CD4-positive, CD25-positive, alpha-beta regulatory T cell (primary cell): Measurements from ENCODE around the gene MAPK13. TPM values are rescaled to one million over a fixed set of nuclear protein-coding genes. Genes with fewer than 3 reads are reported as not detected.
"Not testable (repeated sequence)": the region's sequence is repeated elsewhere in the genome, so short reads cannot be mapped to it uniquely, and the experiment has no call there.

Experiments used
- ATAC-seq, 2 donors: fragments of 150-1000 bp; cut with Tn5 transposase; one replicate each; pipeline ENCODE4 v1.10.0; 2021; ENCODE audit warnings: low read depth in 2 of 2, moderate number of reproducible peaks in 2 of 2, moderate library complexity in 1 of 2
- DNase-seq, 3 donors: peaks; one replicate each; pipeline versions ENCODE4 v3.0.0 to v3.0.0-alpha.2; 2012 to 2022; ENCODE audit warnings: mixed read lengths in 1 of 3
- H3K27ac ChIP-seq: one replicate; pipeline ENCODE4 v1.7.0; 2013; ENCODE audit warnings: mild to moderate bottlenecking, low read length; ENCODE audit not compliant: insufficient read depth, poor library complexity, severe bottlenecking
- H3K27me3 ChIP-seq: one replicate; pipeline ENCODE4 v1.7.0; 2013; ENCODE audit warnings: low read length; ENCODE audit not compliant: control insufficient read depth, insufficient read depth
- H3K36me3 ChIP-seq: one replicate; pipeline ENCODE4 v1.7.0; 2013; ENCODE audit warnings: mild to moderate bottlenecking, low read length, moderate library complexity; ENCODE audit not compliant: control insufficient read depth, insufficient read depth
- H3K4me1 ChIP-seq: 2 replicates; pipeline ENCODE4 v1.7.0; 2013; ENCODE audit warnings: mild to moderate bottlenecking, low read length; ENCODE audit not compliant: insufficient read depth, control insufficient read depth, poor library complexity, severe bottlenecking
- H3K4me3 ChIP-seq: one replicate; pipeline ENCODE4 v1.7.0; 2013; ENCODE audit warnings: low read depth, mild to moderate bottlenecking, low read length, moderate library complexity
- H3K9me3 ChIP-seq, 2 experiments: 1 replicate in 1 of 2; 2 replicates in 1 of 2; pipeline ENCODE4 v1.7.0; 2013; ENCODE audit warnings: low read length in 2 of 2, mild to moderate bottlenecking in 1 of 2, moderate library complexity in 1 of 2; ENCODE audit not compliant: control insufficient read depth in 2 of 2
- H3K27ac Mint-ChIP-seq, 3 donors: one replicate each; pipeline ENCODE4 v1.8.0; 2020 to 2022; ENCODE audit warnings: mild to moderate bottlenecking in 3 of 3, mixed read lengths in 3 of 3, moderate library complexity in 2 of 3
- H3K27me3 Mint-ChIP-seq: one replicate; pipeline ENCODE4 v1.8.0; 2022; ENCODE audit warnings: mild to moderate bottlenecking, mixed read lengths
- H3K36me3 Mint-ChIP-seq: one replicate; pipeline ENCODE4 v1.8.0; 2020; ENCODE audit warnings: mixed read lengths
- H3K4me1 Mint-ChIP-seq, 4 donors: one replicate each; pipeline ENCODE4 v1.8.0; 2020 to 2022; ENCODE audit warnings: mixed read lengths in 4 of 4, mild to moderate bottlenecking in 1 of 4
- H3K4me3 Mint-ChIP-seq, 4 donors: one replicate each; pipeline ENCODE4 v1.8.0; 2020 to 2022; ENCODE audit warnings: mild to moderate bottlenecking in 4 of 4, mixed read lengths in 4 of 4, moderate library complexity in 3 of 4
- H3K9me3 Mint-ChIP-seq, 7 donors: one replicate each; pipeline ENCODE4 v1.8.0; 2020 to 2022; ENCODE audit warnings: mixed read lengths in 7 of 7, mild to moderate bottlenecking in 3 of 7, moderate library complexity in 2 of 7
- polyA plus RNA-seq, 4 donors: library from polyadenylated mRNA; unstranded; fragments of 300-500 nt; fragmentation: Illumina TruSeq; gene quantifications; one replicate each; pipeline ENCODE4 v1.2.3, GENCODE V29; 2021
- total RNA-seq: library from RNA; stranded (reverse); gene quantifications from one replicate; pipeline ENCODE4 v1.2.3, GENCODE V29; 2022

Gene MAPK13
- total RNA-seq = 68.7 TPM
- polyA plus RNA-seq = 10 to 100 TPM; 60.7 to 75.8 (median 69.8) TPM

DNA sequence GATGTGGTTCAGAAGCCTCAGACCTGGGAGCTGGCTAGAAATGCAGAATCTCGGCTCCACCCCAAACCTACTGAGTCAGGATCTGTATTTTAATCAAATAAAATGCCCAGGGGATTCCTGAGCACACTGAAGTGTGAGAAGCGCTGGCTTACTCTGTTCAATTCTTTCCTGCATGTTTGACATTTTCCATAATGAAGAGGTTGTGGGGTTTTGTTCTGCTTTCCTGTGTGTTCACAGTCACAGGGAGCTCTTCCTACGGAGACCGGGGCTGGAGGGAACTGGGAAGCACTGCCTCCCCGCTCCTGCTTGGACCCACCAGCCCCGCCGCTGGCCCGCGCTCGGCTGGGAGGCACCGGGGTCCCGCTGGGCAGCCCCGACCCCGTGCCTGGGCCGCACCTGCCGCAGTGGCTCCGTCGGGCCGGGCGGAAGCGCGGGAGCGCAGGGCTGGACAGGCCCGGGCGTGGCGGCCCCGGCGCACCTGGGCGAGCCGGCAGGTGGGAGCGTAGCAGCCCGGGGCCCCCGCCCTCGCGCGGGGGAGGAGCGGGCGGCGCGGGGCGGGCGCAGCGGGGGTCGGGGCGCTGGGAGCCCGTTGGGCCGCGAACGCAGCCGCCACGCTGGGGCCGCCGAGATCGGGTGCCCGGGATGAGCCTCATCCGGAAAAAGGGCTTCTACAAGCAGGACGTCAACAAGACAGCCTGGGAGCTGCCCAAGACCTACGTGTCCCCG lies at the start of gene MAPK13:
MAPK13 (plus strand) TSS at position 573 of the 726 bp plus-strand sequence; CDS start at position 643, 70 bp downstream.
- peak within 1 kb of the TSS; percentile 88 for H3K4me3 ChIP-seq
- H3K27ac Mint-ChIP-seq = peak within 1 kb of the TSS; percentile 93 to 98 (median 95)

DNA sequence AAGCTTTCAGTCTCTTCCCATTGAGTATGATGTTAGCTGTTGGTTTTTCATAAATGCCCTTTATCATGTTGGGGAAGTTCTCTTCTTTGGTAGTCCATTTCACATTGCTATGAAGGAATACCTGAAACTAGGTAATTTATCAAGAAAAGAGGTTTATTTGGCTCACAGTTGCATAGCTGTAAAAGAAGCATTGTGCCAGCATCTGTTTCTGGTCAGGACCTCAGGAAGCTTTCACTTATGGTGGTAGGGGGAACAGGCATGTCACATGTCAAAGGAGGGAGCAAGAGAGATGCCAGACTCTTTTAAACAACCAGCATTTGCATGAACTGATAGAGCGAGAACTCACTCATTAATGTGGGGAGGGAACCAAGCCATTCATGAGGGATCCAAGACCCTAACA lies 48.0 kb upstream of the MAPK13 start:
- peaks cover 0 to 31% (median 8%) of the 10 kb centered on the region in 4 donors for H3K4me1 Mint-ChIP-seq
- Histone ChIP-seq H3K9me3 (no peaks in the 10 kb centered on the region), H3K4me1 (no peaks in the 10 kb centered on the region), H3K4me3 (no peak overlapping the region), H3K27ac (no peak overlapping the region), H3K27me3 (no peaks in the 10 kb centered on the region), H3K36me3 (peaks cover 67% of the 10 kb centered on the region)
- no peak for ATAC-seq
- peaks cover 45% of the 10 kb centered on the region for H3K36me3 Mint-ChIP-seq
- peaks cover 0 to 2% (median 0%) of the 10 kb centered on the region in 7 donors for H3K9me3 Mint-ChIP-seq
- no peak overlapping the region for H3K4me3 Mint-ChIP-seq
- H3K27me3 Mint-ChIP-seq = no peaks in the 10 kb centered on the region
- peak overlapping the region in 1 of 3 donors; percentile 33 for H3K27ac Mint-ChIP-seq
- DNase-seq = no peak

More for the DNA sequence above, at the start of gene MAPK13:
- H3K36me3 Mint-ChIP-seq = peaks cover 13% of the 10 kb centered on the region
- H3K9me3 Mint-ChIP-seq = no peaks in the 10 kb centered on the region
- Histone ChIP-seq H3K27me3 (no peaks in the 10 kb centered on the region), H3K9me3 (no peaks in the 10 kb centered on the region), H3K27ac (peak within 1 kb of the TSS; percentile 88), H3K4me1 (peaks cover 51% of the 10 kb centered on the region), H3K36me3 (peaks cover 19% of the 10 kb centered on the region)
- DNase-seq (peak in 1 of 3 donors; percentile 50), ATAC-seq (peak in 1 of 2 donors; percentile 32)
- no peaks in the 10 kb centered on the region for H3K27me3 Mint-ChIP-seq
- H3K4me1 Mint-ChIP-seq = peaks cover 23 to 79% (median 35%) of the 10 kb centered on the region in 4 donors
- H3K4me3 Mint-ChIP-seq = peak within 1 kb of the TSS; percentile 89 to 98 (median 92)

DNA sequence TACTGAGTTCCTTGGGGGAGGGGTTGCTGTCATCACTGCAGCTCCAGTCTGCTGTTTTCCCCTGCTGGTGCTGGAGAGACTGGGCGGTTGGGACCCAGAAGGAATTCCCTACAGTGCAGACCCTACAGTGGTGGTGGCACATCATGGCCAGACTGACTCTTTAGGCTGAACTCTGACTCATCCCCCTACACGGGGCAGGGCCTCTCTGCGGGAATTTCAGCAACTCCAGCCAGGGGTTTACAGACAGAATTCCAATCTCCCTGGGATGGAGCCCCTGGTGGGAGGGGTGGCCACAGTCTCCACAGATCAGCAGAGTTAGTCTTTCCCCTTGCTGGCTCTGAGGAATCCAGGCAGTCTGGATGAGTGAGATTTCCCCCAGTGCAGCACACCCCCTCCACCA lies 46.9 kb upstream of the MAPK13 start:
- peaks cover 48% of the 10 kb centered on the region for H3K36me3 Mint-ChIP-seq

DNA sequence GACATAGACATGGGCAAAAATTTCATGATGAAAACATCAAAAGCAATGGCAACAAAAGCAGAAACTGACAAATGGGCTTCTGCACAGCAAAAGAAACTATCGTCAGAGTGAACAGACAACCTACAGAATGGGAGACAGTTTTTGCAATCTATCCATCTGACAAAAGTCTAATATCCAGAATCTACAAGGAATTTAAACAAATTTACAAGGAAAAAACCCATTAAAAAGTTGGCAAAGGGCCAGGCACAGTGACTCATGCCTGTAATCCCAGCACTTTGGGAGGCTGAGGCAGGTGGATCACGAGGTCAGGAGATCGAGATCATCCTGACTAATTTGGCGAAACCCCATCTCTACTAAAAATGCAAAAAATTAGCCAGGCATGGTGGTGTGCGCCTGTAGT lies 42.1 kb upstream of the MAPK13 start:
- ATAC-seq, H3K27me3 ChIP-seq, H3K4me3 ChIP-seq, H3K9me3 ChIP-seq, H3K4me3 Mint-ChIP-seq, H3K9me3 Mint-ChIP-seq, H3K27ac ChIP-seq, H3K27me3 Mint-ChIP-seq, DNase-seq, H3K4me1 ChIP-seq: not testable (repeated sequence)
- peaks cover 32% of the 10 kb centered on the region for H3K36me3 Mint-ChIP-seq
- peaks cover 0 to 14% (median 9%) of the 10 kb centered on the region in 4 donors for H3K4me1 Mint-ChIP-seq
- peak overlapping the region; percentile 47 to 77 (median 60) for H3K27ac Mint-ChIP-seq
- peaks cover 27% of the 10 kb centered on the region for H3K36me3 ChIP-seq

More for the DNA sequence above, 46.9 kb upstream of the MAPK13 start:
- Histone ChIP-seq H3K36me3 (peaks cover 56% of the 10 kb centered on the region), H3K4me3 (no peak overlapping the region), H3K27me3 (no peaks in the 10 kb centered on the region), H3K9me3 (no peaks in the 10 kb centered on the region), H3K27ac (no peak overlapping the region), H3K4me1 (no peaks in the 10 kb centered on the region)
- peaks cover 0 to 27% (median 7%) of the 10 kb centered on the region in 4 donors for H3K4me1 Mint-ChIP-seq
- no peak overlapping the region for H3K27ac Mint-ChIP-seq
- DNase-seq (no peak), ATAC-seq (no peak)
- peaks cover 0 to 2% (median 0%) of the 10 kb centered on the region in 7 donors for H3K9me3 Mint-ChIP-seq
- H3K4me3 Mint-ChIP-seq = no peak overlapping the region
- no peaks in the 10 kb centered on the region for H3K27me3 Mint-ChIP-seq

DNA sequence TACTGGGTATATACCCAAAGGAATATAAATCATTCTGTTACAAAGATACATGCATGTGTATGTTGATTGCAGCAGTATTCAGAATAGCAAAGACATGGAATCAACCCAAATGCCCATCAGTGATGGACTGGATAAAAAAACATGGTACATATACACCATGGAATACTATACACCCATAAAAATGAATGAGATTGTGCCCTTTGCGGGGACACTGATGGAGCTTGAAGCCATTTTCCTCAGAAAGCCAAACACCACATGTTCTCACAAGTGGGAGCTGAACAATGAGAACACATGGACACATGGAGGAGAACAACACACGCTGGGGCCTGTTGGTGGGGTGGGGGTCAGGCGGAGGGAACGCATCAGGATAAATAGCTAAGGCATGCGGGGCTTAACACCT lies 41.3 kb upstream of the MAPK13 start:
- Mint-ChIP-seq H3K4me1 (peaks cover 0 to 14% (median 9%) of the 10 kb centered on the region in 4 donors), H3K36me3 (peaks cover 27% of the 10 kb centered on the region), H3K4me3 (no peak overlapping the region), H3K27ac (peak overlapping the region in 2 of 3 donors; percentile 28 to 38), H3K27me3 (no peaks in the 10 kb centered on the region), H3K9me3 (peaks cover 0 to 1% (median 0%) of the 10 kb centered on the region in 7 donors)
- Histone ChIP-seq H3K4me3 (no peak overlapping the region), H3K4me1 (no peaks in the 10 kb centered on the region), H3K27ac (no peak overlapping the region), H3K9me3 (no peaks in the 10 kb centered on the region), H3K36me3 (peaks cover 19% of the 10 kb centered on the region), H3K27me3 (no peaks in the 10 kb centered on the region)
- no peak for ATAC-seq
- no peak for DNase-seq

DNA sequence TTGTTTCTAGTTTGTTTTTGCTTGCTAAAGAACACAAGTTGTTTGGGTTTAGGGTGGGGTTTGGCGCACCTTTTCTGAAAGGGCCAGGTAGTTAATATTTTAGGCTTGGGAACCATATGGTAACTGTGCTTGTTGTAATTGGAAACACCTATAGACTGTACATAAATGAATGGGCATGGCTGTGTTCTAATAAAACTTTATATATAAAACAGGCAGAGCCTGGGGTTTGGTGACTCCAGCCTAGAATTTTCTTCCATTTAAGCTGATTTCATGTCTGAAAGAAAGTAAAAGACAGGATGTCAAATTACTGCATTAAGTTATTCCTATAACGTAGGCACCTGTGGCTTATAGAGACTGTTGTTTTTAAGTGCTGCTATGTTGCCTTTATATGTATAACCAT lies 36.1 kb upstream of the MAPK13 start:
- Mint-ChIP-seq H3K4me3 (no peak overlapping the region), H3K27ac (peak overlapping the region in 1 of 3 donors; percentile 73), H3K36me3 (peaks cover 27% of the 10 kb centered on the region), H3K4me1 (peaks cover 13 to 34% (median 19%) of the 10 kb centered on the region in 4 donors), H3K27me3 (no peaks in the 10 kb centered on the region), H3K9me3 (no peaks in the 10 kb centered on the region)
- Histone ChIP-seq H3K27ac (peak overlapping the region; percentile 36), H3K36me3 (peaks cover 25% of the 10 kb centered on the region), H3K4me3 (no peak overlapping the region), H3K4me1 (peaks cover 20% of the 10 kb centered on the region), H3K9me3 (no peaks in the 10 kb centered on the region), H3K27me3 (no peaks in the 10 kb centered on the region)
- no peak for ATAC-seq
- no peak for DNase-seq

DNA sequence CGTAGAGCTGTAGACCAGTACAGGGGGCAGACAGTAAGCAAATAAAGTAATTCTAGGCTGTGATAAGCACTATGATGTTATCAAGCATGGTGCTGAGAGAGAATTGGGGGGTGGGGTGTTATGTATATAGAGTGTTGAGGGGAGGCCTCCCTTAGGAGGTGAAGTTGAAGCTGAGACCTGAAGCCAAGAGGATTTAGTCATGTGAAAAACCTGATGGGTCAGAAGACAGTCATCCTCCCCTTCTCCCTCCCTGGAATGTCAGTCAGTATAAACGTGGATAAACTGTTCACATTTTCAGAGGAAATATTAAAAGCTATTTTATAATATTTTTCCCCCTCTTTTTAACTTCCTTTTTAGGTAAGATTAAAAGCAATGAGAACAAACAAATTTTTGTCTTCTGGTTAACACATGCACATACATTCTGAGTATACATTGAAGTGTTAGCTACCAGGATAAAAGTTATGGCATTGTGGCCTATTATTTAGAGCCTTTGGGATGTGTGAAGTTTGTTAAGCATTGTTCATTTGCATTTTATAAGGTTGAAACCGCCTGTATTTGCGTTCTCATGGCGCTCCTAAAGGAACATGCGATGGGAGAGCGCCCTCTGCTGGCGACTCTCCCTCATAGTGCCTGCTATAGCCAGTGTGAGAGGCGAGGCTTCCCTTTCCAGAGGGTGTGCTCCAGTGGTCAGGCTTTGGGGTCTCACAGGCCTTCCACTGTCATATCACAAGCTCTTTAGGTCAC lies 35.4 kb upstream of the MAPK13 start:
- Histone ChIP-seq H3K4me1 (peaks cover 27% of the 10 kb centered on the region), H3K27me3 (no peaks in the 10 kb centered on the region), H3K27ac (peak overlapping the region; percentile 48), H3K9me3 (no peaks in the 10 kb centered on the region), H3K36me3 (peaks cover 25% of the 10 kb centered on the region), H3K4me3 (peak overlapping the region; percentile 42)
- DNase-seq (peak; percentile 71 to 84 (median 79)), ATAC-seq (peak; percentile 75 to 79)
- H3K27ac Mint-ChIP-seq = peak overlapping the region; percentile 2 to 73 (median 69)
- peaks cover 15 to 41% (median 25%) of the 10 kb centered on the region in 4 donors for H3K4me1 Mint-ChIP-seq
- peaks cover 27% of the 10 kb centered on the region for H3K36me3 Mint-ChIP-seq
- H3K9me3 Mint-ChIP-seq = no peaks in the 10 kb centered on the region
- H3K4me3 Mint-ChIP-seq = no peak overlapping the region
- H3K27me3 Mint-ChIP-seq = no peaks in the 10 kb centered on the region
